KMS-11 (cell line): ENCODE measurements around the gene DDN.

Experiments used
- H2AFZ ChIP-seq: fragments of 200-600 bp; sonication (generic); 2 replicates; pipeline ENCODE4 v1.6.1; 2016; ENCODE audit warnings: antibody characterized with exemption, mixed run types, low read depth
- H3K27ac ChIP-seq: fragments of 200-600 bp; sonication (generic); 2 replicates; pipeline ENCODE4 v1.6.1; 2016; ENCODE audit warnings: mild to moderate bottlenecking, mixed run types
- H3K27me3 ChIP-seq: fragments of 200-600 bp; sonication (generic); 2 replicates; pipeline ENCODE4 v1.6.1; 2017; ENCODE audit warnings: mild to moderate bottlenecking, low read depth, mixed run types, moderate library complexity; ENCODE audit not compliant: insufficient read depth
- H3K36me3 ChIP-seq: fragments of 200-600 bp; sonication (generic); 2 replicates; pipeline ENCODE4 v1.6.1; 2017; ENCODE audit warnings: mild to moderate bottlenecking, mixed run types; ENCODE audit not compliant: insufficient read depth
- H3K4me1 ChIP-seq: fragments of 200-600 bp; sonication (generic); 2 replicates; pipeline ENCODE4 v1.6.1; 2016; ENCODE audit warnings: mild to moderate bottlenecking, low read depth, mixed run types; ENCODE audit not compliant: poor library complexity, severe bottlenecking
- H3K4me2 ChIP-seq: fragments of 200-600 bp; sonication (generic); 2 replicates; pipeline ENCODE4 v1.7.0; 2016; ENCODE audit warnings: mild to moderate bottlenecking, mixed run types
- H3K4me3 ChIP-seq: fragments of 200-600 bp; sonication (generic); IDR thresholded peaks from 2 replicates; pipeline ENCODE4 v1.6.1; 2017; ENCODE audit warnings: low read depth, low read length, mixed read lengths; ENCODE audit not compliant: insufficient read depth
- H3K79me2 ChIP-seq: fragments of 200-600 bp; sonication (generic); 2 replicates; pipeline ENCODE4 v1.6.1; 2016; ENCODE audit warnings: low read depth, mixed run types; ENCODE audit not compliant: insufficient read depth
- H3K9ac ChIP-seq: fragments of 200-600 bp; sonication (generic); 2 replicates; pipeline ENCODE4 v1.6.1; 2016; ENCODE audit warnings: mild to moderate bottlenecking, mixed run types
- H4K20me1 ChIP-seq: fragments of 200-600 bp; sonication (generic); 2 replicates; pipeline ENCODE4 v1.6.1; 2016; ENCODE audit warnings: mild to moderate bottlenecking, mixed run types; ENCODE audit not compliant: insufficient read depth
- TF ChIP-seq, protein P1 (sequence below): fragments of 200-600 bp; sonication (generic); conservative IDR thresholded peaks from 2 replicates; pipeline ENCODE4 v1.6.1; 2017; ENCODE audit warnings: low read depth, mild to moderate bottlenecking, antibody characterized with exemption, low read length, moderate library complexity, mixed read lengths

The DDN gene

GRCh38 chr12:48991247-48992050 lies 7.7 kb downstream of the DDN start:
- Histone ChIP-seq H3K27ac (no peak overlapping the region), H3K27me3 (peaks cover 4% of the 10 kb centered on the region), H2AFZ (0 out of 2 replicates have a peak overlapping the region, but pooled peaks have one; percentile 3), H3K79me2 (no peaks in the 10 kb centered on the region), H3K4me2 (no peak overlapping the region), H4K20me1 (no peaks in the 10 kb centered on the region), H3K36me3 (no peaks in the 10 kb centered on the region), H3K4me1 (peaks cover 21% of the 10 kb centered on the region), H3K4me3 (no peak overlapping the region), H3K9ac (no peak overlapping the region)
- TF ChIP-seq, protein P1, sequence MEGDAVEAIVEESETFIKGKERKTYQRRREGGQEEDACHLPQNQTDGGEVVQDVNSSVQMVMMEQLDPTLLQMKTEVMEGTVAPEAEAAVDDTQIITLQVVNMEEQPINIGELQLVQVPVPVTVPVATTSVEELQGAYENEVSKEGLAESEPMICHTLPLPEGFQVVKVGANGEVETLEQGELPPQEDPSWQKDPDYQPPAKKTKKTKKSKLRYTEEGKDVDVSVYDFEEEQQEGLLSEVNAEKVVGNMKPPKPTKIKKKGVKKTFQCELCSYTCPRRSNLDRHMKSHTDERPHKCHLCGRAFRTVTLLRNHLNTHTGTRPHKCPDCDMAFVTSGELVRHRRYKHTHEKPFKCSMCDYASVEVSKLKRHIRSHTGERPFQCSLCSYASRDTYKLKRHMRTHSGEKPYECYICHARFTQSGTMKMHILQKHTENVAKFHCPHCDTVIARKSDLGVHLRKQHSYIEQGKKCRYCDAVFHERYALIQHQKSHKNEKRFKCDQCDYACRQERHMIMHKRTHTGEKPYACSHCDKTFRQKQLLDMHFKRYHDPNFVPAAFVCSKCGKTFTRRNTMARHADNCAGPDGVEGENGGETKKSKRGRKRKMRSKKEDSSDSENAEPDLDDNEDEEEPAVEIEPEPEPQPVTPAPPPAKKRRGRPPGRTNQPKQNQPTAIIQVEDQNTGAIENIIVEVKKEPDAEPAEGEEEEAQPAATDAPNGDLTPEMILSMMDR, result no peak

- H4K20me1 ChIP-seq, result no peaks in the 10 kb centered on the region
- H3K36me3 ChIP-seq, result no peaks in the 10 kb centered on the region
- peaks cover 4% of the 10 kb centered on the region for H3K27me3 ChIP-seq
- no peak overlapping the region for H3K9ac ChIP-seq
- TF ChIP-seq, protein P1, result no peak
- H3K4me3 ChIP-seq, result no peak overlapping the region
- peaks cover 18% of the 10 kb centered on the region for H3K4me1 ChIP-seq
- H3K4me2 ChIP-seq, result no peak overlapping the region
- no peaks in the 10 kb centered on the region for H3K79me2 ChIP-seq
- H3K27ac ChIP-seq, result no peak overlapping the region
- 0 out of 2 replicates have a peak overlapping the region, but pooled peaks have one; percentile 3 for H2AFZ ChIP-seq
Observed at GRCh38 chr12:48990552-48990951, 8.6 kb downstream of the DDN start.

- Histone ChIP-seq H3K27me3 (peaks cover 19% of the 10 kb centered on the region), H3K4me2 (no peak overlapping the region)
Observed at GRCh38 chr12:48988030-48988649, 11.0 kb downstream of the DDN start.

DNA sequence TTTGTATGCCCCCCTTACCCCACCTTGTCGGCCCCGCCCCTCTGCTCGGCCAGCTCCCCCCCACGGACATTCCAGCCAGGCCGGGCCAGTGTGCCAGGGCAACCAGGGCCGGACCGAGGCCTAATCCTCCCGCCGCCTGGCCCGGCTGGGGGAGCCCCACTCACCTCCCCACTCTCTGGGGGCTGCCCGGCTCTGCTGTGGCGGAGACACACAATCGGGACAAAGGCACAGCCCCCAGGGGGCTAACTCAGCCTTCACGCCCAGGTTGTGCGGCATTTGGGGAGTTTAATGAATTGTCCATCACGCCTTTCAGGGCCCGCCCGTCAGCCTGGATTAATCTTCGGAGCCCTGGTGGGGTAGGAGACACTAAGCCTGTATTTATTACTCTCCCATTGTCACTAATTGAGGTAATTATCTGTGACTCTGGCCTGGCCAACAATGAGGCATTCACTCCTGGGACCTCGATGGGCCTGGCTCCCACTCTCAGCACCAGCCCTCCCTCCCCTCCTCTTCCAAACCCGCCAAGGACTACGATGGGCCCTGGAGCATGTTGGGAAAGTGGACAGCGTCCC lies 12.4 kb downstream of the DDN start:
- Histone ChIP-seq H3K36me3 (no peaks in the 10 kb centered on the region), H3K27ac (no peak overlapping the region), H3K9ac (no peak overlapping the region), H2AFZ (no peak overlapping the region), H4K20me1 (no peaks in the 10 kb centered on the region), H3K79me2 (no peaks in the 10 kb centered on the region), H3K4me1 (peaks cover 11% of the 10 kb centered on the region), H3K4me3 (no peak overlapping the region), H3K4me2 (no peak overlapping the region), H3K27me3 (peaks cover 25% of the 10 kb centered on the region)
- TF ChIP-seq, protein P1, result no peak

More at GRCh38 chr12:48988030-48988649, 11.0 kb downstream of the DDN start:
- Histone ChIP-seq H3K4me1 (peaks cover 11% of the 10 kb centered on the region), H3K79me2 (no peaks in the 10 kb centered on the region), H3K4me3 (no peak overlapping the region), H3K36me3 (no peaks in the 10 kb centered on the region), H3K9ac (no peak overlapping the region), H4K20me1 (no peaks in the 10 kb centered on the region), H2AFZ (no peak overlapping the region), H3K27ac (no peak overlapping the region)
- TF ChIP-seq, protein P1, result peak; percentile 95
